Measurements from ENCODE around the gene HOXD13.

DNA sequence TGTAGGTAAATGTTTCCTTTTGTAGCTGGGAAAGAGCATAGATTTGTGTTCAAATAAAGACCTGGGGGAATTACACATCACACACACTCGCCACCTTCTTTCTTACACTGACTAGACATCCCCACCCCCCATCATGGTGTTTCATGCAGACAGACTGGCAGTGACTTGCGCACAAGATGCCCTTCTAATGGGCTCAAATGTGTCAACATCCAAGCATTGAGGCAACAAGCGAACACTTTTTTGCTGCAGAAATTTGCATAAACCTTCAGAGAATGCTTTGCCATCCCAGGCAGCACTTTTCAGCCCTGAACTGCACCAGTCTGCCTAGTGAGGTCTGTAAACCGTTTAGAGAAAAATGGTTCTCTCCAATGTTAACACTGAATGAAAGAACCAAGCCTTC is 41.5 kb downstream of the HOXD13 start:
- TF ChIP-seq POLR2A (IDR thresholded peaks at IDR 0.05; ENCODE audit: control extremely low read depth in 1 of 2, low read depth in 2 of 2, low read length in 2 of 2) (no peak), RBBP5 (IDR thresholded peaks at IDR 0.05; ENCODE audit: borderline replicate concordance, low read depth, low read length) (no peak), SRF (IDR thresholded peaks at IDR 0.05; ENCODE audit: low read depth, low read length) (no peak), CBX5 (IDR thresholded peaks at IDR 0.05; ENCODE audit: low read depth, low read length) (no peak), HDAC2 (IDR thresholded peaks at IDR 0.05; ENCODE audit: borderline replicate concordance in 1 of 2, low read depth in 2 of 2, low read length in 2 of 2) (no peak), POLR2AphosphoS5 (IDR thresholded peaks at IDR 0.05; ENCODE audit: low read depth, low read length) (no peak), SP1 (IDR thresholded peaks at IDR 0.05; ENCODE audit: low read depth, low read length) (no peak), EZH2 (IDR thresholded peaks at IDR 0.05; ENCODE audit: low read depth, low read length, severe bottlenecking) (no peak)
- TF ChIP-seq, protein P1, sequence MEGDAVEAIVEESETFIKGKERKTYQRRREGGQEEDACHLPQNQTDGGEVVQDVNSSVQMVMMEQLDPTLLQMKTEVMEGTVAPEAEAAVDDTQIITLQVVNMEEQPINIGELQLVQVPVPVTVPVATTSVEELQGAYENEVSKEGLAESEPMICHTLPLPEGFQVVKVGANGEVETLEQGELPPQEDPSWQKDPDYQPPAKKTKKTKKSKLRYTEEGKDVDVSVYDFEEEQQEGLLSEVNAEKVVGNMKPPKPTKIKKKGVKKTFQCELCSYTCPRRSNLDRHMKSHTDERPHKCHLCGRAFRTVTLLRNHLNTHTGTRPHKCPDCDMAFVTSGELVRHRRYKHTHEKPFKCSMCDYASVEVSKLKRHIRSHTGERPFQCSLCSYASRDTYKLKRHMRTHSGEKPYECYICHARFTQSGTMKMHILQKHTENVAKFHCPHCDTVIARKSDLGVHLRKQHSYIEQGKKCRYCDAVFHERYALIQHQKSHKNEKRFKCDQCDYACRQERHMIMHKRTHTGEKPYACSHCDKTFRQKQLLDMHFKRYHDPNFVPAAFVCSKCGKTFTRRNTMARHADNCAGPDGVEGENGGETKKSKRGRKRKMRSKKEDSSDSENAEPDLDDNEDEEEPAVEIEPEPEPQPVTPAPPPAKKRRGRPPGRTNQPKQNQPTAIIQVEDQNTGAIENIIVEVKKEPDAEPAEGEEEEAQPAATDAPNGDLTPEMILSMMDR (IDR thresholded peaks at IDR 0.05; ENCODE audit: control extremely low read depth in 1 of 3, insufficient read depth in 1 of 3, low read depth in 1 of 3, low read length in 3 of 3) = no peak
- TF ChIP-seq, protein P2, sequence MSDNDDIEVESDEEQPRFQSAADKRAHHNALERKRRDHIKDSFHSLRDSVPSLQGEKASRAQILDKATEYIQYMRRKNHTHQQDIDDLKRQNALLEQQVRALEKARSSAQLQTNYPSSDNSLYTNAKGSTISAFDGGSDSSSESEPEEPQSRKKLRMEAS (IDR thresholded peaks at IDR 0.05) = no peak

Measured in H1 (cell line).